Esophagus mucosa (tissue), 1 donor: ENCODE results near the gene ABLIM1. TPM values are rescaled to one million over a fixed set of nuclear protein-coding genes. Genes with fewer than 3 reads are reported as not detected.

Source experiments
- ATAC-seq: fragments of 200-7000 bp; cut with Tn5 transposase; one replicate; pipeline ENCODE4 v1.9.1; 2020
- total RNA-seq: library from RNA; stranded (reverse); gene quantifications from one replicate; pipeline ENCODE4 v1.2.4, GENCODE V29; 2023
- donor health status: DM: yes; HTN: yes; CAD: no.

ABLIM1 gene
- total RNA-seq, 1 donor from 2014 or later, result 304 TPM

- no peak for ATAC-seq
Measured at GRCh38 chr10:114679552-114679951, 21.5 kb upstream of the ABLIM1 start.

GRCh38 chr10:114678820-114679219 is 20.7 kb upstream of the ABLIM1 start:
- peak; percentile 66 for ATAC-seq

DNA sequence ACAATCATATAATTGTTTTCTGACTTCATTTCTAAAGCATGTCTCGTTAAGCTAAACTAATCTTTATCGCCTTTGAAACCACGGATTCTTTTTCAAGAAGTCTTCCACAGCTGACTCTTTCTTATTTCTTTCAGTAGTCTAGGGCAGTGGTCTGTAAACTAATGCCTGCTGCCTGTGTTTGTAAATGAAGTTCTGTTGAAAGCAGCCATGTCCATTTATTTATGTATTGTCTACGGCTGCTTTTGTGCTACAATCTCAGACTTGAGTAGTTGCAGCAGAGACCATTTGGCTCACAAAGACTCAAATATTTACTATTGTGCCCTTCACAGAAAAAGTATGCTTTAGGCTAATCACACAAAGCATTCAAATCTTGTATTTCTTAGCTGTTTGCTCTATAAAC is 20.3 kb upstream of the ABLIM1 start:
- no peak for ATAC-seq

DNA sequence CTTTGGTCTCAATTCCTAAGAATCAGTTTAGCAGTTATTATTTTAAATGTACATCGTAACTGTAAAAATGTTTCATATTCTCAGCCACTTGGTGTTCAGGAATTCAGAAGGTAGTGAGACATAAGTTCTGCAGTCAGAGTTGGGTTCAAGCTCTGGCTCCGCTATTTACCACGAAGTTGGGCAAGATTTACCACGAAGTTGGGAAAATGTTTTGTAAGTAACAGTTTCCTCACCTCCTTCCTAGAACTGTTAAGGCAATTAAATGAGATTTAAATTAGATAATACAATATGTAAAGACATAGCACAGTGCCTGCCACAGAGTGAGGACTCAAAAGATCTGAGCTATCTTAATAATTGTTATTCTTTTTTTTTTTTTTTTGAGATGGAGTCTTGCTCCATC is 16.3 kb upstream of the ABLIM1 start:
- no peak for ATAC-seq

- ATAC-seq, result no peak
Measured at GRCh38 chr10:114669648-114670047, 11.6 kb upstream of the ABLIM1 start.

GRCh38 chr10:114668375-114669080 is 10.5 kb upstream of the ABLIM1 start:
- ATAC-seq, result no peak

GRCh38 chr10:114665873-114666272 is 7.8 kb upstream of the ABLIM1 start:
- ATAC-seq, result no peak

DNA sequence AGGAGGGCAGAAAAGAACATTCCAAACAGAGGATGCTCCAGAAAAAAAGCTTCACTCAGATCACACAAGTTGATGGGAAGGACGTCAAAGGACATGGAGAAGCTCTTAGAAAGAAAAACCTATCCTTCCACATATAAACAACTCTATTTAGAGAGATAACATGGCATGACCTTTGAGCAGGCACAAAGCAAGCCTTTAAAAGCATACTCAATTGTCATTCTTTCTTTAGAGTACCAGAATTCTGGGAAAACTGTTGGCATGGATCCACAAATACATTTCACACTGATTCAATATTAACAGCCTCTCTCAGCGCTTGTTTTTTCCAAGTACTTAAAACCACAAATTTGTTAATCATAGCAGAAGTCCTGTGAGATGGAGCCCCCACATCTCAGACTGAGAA is 7.3 kb upstream of the ABLIM1 start:
- ATAC-seq, result no peak

- no peak for ATAC-seq
Measured at GRCh38 chr10:114664127-114664526, 6.1 kb upstream of the ABLIM1 start.

DNA sequence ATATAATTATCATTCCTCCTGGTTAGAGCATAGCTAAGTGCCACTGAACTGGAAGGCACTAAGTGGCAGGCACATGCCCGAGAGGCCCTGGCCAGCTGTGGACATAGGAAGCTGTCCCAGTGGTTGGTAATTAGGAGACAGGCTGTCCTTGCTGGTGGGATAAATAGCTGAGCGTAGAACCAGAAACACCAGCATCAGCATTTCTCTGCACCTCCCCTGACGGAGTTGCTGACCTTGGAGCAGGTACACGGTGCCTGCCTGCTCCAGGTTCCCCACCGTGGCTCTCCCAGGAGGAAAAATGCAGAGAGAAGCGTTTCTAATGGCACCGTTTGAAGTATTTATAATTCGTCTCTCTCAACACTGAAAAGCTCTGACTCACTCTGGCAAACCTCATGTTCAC is 5.6 kb upstream of the ABLIM1 start:
- no peak for ATAC-seq

DNA sequence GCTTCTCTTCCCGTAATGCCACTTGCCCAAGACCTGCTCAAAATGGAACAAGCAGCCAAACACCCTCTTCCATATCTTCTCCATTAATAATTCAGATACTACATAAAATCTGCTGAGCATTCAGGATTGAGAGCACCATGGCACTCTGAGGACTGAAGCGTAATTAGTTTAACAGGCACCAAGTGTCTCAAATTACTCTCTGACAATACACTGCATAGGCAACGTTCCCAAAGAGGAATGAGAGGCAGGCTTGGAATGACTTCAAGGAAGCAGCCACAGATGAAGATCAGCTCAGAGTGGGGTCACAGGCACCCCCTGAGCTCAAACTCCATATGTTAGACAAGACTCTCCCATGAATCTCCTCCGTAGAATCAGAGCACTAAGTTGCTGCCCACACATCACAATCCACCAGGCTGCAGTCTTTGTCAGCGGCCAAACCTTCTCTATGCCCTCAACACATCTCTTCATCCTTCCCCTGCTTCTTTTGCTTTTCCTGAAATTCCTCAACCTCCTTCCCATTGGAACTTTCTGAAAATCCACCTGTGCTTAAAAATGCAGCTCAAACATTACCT is 4.7 kb upstream of the ABLIM1 start:
- no peak for ATAC-seq

DNA sequence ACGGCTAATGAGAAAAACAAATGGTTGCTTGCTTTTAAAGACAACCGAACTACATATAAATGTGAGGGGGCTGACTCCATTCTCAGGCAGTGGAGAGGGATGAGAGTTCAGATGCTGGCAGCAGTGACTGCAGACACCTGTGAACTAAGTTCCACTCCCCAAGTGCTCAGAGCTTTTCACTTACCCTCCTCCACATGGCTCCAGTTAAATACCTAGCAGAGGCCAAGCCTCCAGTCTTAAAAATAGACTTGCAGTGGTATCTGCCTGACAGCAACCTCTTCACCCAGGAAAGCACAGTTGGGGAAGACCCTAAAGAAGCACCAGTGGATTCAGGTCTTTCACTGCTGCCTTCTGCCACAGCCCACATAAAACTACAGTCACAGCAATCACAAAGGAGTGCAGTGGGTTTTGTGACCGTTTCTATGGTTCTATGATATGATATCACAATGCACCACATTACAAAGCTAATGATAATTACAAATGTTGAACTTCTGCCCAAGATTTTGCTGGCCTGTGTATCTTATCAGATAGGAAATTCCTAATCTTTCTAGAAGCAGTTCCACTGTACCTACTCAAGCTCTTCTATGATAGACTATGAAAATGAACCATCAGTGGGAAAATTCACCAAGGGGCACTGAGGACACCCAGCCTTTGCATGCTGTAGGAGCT is 3.3 kb upstream of the ABLIM1 start:
- ATAC-seq, result no peak

DNA sequence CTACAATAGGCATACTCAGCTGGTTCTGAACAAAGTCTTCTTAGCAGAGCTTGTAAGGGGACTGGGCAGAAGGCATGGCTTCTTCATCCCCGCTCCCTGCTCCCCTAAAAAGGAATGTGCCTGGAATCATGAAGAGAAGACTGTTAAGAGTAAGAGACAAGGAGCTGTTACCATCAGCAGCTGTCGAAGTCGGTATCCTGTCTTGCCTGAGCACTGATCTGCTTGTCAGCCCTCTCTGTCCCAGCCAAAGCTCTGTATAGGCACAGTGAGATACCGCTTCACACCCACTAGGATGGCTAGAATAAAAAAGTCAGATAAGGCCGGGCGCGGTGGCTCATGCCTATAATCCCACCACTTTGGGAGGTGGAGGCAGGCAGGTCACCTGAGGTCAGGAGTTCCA is 2.4 kb downstream of the ABLIM1 start:
- ATAC-seq, result no peak

- ATAC-seq, result no peak
Measured at GRCh38 chr10:114654822-114655575, 3.1 kb downstream of the ABLIM1 start.

- ATAC-seq, result no peak
Measured at GRCh38 chr10:114653926-114654325, 4.1 kb downstream of the ABLIM1 start.

DNA sequence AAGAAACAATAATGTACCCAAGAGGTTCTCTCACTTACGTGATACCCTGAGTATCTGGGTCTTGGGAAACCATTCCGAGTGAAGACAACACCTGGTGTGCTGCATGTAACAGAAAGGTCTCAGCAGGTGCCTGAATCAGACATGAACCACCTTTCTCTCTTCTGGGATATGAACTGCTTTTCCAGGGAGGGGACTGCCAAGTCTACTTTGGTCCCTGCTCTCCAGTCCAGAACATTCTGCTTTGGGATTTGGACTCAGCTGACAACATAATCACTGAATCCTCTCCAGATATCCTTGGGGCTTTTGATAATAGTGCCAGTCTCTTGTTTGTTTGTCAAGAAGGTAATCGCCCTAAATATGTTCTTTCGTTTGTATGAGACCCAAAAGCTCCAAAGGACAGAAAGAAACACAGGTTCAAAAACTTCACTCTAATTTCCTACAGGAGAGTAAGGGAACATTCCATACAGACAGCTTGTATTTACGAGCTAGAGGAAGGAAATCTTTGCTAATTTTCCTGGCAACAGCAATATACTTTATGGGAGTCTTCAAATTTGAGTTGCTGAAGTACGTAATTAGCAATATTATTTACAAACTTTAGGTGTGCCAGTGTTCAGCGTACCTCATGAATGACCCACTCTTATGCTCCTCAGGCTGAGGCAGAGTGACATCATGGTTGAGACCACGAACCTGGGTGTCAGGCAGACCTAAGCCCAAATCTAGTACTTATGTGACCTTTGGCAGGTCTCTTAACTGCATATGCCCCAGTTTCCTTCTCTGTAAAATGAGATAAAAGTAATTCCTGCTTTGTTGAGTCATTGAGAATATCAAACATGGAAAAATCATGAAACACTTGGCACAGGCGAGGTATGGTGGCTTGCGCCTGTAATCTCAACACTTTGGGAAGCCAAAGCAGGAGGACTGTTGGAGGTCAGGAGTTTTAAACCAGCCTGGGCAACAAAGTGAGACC is 5.4 kb downstream of the ABLIM1 start:
- ATAC-seq, result no peak

DNA sequence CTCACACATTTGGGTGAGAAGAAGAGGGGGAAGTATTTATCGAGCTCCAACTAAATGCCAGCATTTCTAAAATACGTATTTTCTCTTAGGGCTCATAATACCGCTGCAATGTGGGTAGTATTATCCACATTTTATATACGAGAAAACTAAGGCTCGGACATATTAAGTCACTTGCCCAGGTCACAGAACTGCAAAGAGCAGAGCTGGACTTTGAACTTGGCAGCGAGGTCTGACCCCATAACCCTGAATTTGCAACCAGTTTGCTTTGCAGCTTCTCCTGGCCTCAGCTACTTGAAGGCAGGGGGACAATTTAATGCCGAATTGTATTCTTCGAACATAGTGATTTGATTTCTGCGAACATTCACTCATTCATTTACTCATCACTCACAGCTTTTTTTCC is 7.2 kb downstream of the ABLIM1 start:
- no peak for ATAC-seq

DNA sequence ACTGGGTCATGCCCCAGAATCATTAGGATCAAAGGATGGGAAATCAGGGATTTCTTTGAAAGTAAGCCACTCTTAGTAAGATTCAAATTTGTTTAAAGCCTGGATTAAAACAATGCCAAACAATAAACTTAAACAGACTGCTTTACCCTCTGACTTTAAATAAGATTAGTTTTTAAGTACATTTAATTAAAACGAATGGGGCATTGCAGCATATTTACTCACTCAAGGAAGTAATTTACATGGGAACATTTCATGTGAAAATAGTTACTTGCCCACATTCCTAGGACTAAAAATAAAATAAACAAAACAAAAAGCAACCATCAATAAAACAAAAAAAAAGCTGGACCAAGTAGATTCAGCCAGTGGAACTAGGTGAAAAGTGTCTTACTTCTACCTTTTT is 7.8 kb downstream of the ABLIM1 start:
- ATAC-seq, result no peak

GRCh38 chr10:114649217-114649903 is 8.7 kb downstream of the ABLIM1 start:
- peak; percentile 53 for ATAC-seq

DNA sequence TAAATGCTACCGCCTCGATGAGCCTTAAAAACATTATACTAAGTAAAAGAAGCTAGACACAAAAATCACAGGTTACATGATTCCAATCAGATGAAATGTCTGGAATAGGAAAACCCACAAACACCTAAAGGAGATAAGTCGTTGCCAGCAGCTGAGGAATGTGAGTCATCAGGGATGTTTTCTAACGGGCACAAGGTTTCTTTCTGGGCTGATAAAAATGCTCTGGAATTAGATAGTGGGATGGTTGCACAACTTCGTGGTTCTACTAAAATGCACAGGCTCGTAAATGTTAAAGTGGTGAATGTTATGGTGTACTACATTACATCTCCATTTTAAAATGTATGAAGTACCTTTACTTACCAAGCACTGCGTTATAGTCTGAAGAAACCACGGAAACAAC is 9.7 kb downstream of the ABLIM1 start:
- peak; percentile 26 for ATAC-seq

DNA sequence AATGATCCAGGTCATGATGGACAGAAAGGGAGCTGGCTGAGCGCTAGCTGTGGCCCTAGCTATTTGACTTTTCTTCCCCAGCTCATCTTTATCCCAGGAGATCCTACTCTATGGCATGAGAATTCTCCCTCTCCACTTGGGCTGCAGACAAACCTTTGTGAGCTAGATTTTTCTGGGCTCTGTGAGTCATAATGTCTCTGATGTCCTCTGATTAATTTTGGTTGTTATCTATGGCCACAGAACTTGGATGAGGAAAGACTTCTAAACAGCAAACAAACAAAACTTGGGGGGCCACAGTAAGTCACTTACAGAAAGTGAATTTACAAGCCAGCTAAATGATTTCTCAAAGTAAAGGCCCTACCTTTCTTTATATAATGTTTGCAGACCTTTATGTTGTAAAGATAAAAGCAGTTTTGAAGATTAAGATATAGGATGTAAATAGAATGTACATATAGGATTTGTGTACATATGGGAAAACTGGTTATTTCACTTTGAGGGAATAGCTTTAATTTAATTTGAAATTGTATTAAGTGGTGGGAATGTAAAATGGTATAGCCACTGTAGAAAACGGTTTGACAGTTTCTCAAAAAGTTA is 10.4 kb downstream of the ABLIM1 start:
- ATAC-seq, result no peak
